Neural progenitor cell (in vitro differentiated cells): ENCODE results near the gene NSRP1.

Experiments used
- CTCF ChIP-seq: fragments of 200-600 bp; sonication (generic); IDR thresholded peaks from 2 replicates; pipeline ENCODE4 v1.5.1; 2017; ENCODE audit warnings: antibody characterized with exemption, mild to moderate bottlenecking
- EZH2 ChIP-seq: fragments of 200-600 bp; sonication (generic); IDR thresholded peaks from 2 replicates; pipeline ENCODE4 v1.6.1; 2017; ENCODE audit warnings: antibody characterized with exemption, mild to moderate bottlenecking, moderate library complexity

GRCh38 chr17:30217054-30217453, 100.4 kb downstream of the NSRP1 start:
- TF ChIP-seq CTCF (no peak), EZH2 (no peak)
